HG03469 (cell line): ENCODE data around the gene ZCCHC17.
A peak's percentile ranks its signal among the peaks of the same experiment; 100 is the strongest.
"Not testable (repeated sequence)": the region's sequence is repeated elsewhere in the genome, so short reads cannot be mapped to it uniquely, and the experiment has no call there.

Experiments
- ATAC-seq: cut with Tn5 transposase; IDR thresholded peaks from one replicate; pipeline ENCODE4 v1.9.1; 2021; ENCODE audit warnings: mild to moderate bottlenecking, moderate library complexity, moderate number of reproducible peaks; ENCODE audit not compliant: unreplicated experiment

The ZCCHC17 gene

GRCh38 chr1:31296486-31297276, at the start of gene ZCCHC17, which contains the start of gene SNRNP40:
Gene ZCCHC17 (plus strand): TSS chr1:31297032. CDS start chr1:31310099, 13,067 bp downstream.
Gene SNRNP40 (minus strand): TSS chr1:31296788. CDS start chr1:31296751, 37 bp downstream.
- ATAC-seq, result peak; percentile 87

- ATAC-seq, result no peak
Measured at GRCh38 chr1:31248276-31248675, 48.6 kb upstream of the ZCCHC17 start.

- ATAC-seq, result no peak
Measured at GRCh38 chr1:31249854-31250253, 47.0 kb upstream of the ZCCHC17 start.

GRCh38 chr1:31257213-31257612, 39.6 kb upstream of the ZCCHC17 start:
- ATAC-seq, result no peak

- no peak for ATAC-seq
Measured at GRCh38 chr1:31258581-31258980, 38.3 kb upstream of the ZCCHC17 start.

- ATAC-seq, result no peak
Measured at GRCh38 chr1:31259746-31260145, 37.1 kb upstream of the ZCCHC17 start.

GRCh38 chr1:31261916-31262315, 34.9 kb upstream of the ZCCHC17 start:
- ATAC-seq, result no peak

- not testable (repeated sequence) for ATAC-seq
Measured at GRCh38 chr1:31262393-31262792, 34.4 kb upstream of the ZCCHC17 start.

- no peak for ATAC-seq
Measured at GRCh38 chr1:31263408-31263807, 33.4 kb upstream of the ZCCHC17 start.

- ATAC-seq, result no peak
Measured at GRCh38 chr1:31264790-31265386, 31.9 kb upstream of the ZCCHC17 start.

- no peak for ATAC-seq
Measured at GRCh38 chr1:31266547-31266946, 30.3 kb upstream of the ZCCHC17 start.

GRCh38 chr1:31272369-31272768, 24.5 kb upstream of the ZCCHC17 start:
- ATAC-seq, result no peak

GRCh38 chr1:31273619-31274018, 23.2 kb upstream of the ZCCHC17 start:
- ATAC-seq, result no peak

- not testable (repeated sequence) for ATAC-seq
Measured at GRCh38 chr1:31282426-31282825, 14.4 kb upstream of the ZCCHC17 start.

GRCh38 chr1:31287791-31288190, 9.0 kb upstream of the ZCCHC17 start:
- ATAC-seq, result not testable (repeated sequence)

GRCh38 chr1:31289021-31289420, 7.8 kb upstream of the ZCCHC17 start:
- ATAC-seq, result no peak

- no peak for ATAC-seq
Measured at GRCh38 chr1:31295874-31296485, 852 bp upstream of the ZCCHC17 start.

GRCh38 chr1:31297277-31298247, 730 bp downstream of the ZCCHC17 start:
- ATAC-seq, result no peak

- ATAC-seq, result no peak
Measured at GRCh38 chr1:31299365-31299764, 2.5 kb downstream of the ZCCHC17 start.

GRCh38 chr1:31300193-31300592, 3.4 kb downstream of the ZCCHC17 start:
- no peak for ATAC-seq
